ENCODE measurements around the gene RPS5.
A peak's percentile ranks its signal among the peaks of the same experiment; 100 is the strongest.

RPS5 gene

DNA sequence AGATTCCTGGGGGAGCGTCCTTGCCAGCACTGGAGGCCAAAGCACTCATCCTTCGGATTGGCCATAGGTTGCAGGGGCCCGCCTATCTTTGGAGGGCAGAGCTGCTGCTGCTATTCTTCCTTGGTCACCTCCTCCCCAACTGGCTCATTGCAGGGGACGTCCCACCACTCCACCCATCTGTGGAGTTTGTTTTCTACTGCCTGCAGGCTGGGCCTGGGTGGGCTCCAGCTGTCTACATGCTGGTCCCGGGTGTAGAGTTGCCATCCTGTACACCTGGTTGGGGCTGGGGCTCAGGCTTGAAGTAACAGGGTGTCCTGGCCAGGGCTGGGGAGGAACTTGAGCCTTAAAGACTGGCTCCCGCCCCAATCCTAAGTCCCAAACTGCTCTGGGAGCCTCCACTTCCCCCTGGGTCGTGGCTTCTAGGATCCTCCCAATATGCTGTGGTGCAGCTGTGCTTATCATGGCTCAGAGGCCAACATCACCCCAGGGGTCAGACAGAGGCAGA is 10.5 kb downstream of the RPS5 start:
- no peak overlapping the region for H3K4me3 ChIP-seq (replicated peaks; ENCODE audit: low read depth, low read length)
- no peak for DNase-seq (ENCODE audit: extremely low read depth, low read depth)
- TF ChIP-seq, protein P1, sequence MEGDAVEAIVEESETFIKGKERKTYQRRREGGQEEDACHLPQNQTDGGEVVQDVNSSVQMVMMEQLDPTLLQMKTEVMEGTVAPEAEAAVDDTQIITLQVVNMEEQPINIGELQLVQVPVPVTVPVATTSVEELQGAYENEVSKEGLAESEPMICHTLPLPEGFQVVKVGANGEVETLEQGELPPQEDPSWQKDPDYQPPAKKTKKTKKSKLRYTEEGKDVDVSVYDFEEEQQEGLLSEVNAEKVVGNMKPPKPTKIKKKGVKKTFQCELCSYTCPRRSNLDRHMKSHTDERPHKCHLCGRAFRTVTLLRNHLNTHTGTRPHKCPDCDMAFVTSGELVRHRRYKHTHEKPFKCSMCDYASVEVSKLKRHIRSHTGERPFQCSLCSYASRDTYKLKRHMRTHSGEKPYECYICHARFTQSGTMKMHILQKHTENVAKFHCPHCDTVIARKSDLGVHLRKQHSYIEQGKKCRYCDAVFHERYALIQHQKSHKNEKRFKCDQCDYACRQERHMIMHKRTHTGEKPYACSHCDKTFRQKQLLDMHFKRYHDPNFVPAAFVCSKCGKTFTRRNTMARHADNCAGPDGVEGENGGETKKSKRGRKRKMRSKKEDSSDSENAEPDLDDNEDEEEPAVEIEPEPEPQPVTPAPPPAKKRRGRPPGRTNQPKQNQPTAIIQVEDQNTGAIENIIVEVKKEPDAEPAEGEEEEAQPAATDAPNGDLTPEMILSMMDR (IDR thresholded peaks at IDR 0.05; ENCODE audit: low read depth, low read length, missing control alignments), result no peak

DNA sequence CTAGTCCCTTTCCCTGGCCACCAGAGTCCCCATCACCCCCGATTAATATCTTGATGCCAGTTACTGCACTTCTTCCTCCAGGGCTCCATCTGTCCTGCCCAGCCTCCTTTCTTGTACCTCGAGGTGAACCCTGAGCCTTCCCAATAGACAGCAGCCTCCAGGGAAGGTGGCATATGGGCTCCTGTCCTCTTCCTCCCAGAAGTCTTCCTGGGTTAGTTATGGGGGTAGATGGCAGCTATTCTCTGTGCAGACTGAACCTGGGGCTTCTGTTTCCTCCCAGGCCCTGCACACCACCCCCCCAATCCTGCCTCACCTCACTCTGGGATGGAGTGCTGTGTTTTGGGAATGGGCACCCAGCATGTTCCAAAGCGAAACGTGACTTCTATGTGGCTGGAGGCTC is 11.0 kb downstream of the RPS5 start:
- no peak for DNase-seq (ENCODE audit: extremely low read depth, low read depth)
- TF ChIP-seq, protein P1 (IDR thresholded peaks at IDR 0.05; ENCODE audit: low read depth, low read length, missing control alignments), result no peak
- H3K4me3 ChIP-seq (replicated peaks; ENCODE audit: low read depth, low read length), result no peak overlapping the region

DNA sequence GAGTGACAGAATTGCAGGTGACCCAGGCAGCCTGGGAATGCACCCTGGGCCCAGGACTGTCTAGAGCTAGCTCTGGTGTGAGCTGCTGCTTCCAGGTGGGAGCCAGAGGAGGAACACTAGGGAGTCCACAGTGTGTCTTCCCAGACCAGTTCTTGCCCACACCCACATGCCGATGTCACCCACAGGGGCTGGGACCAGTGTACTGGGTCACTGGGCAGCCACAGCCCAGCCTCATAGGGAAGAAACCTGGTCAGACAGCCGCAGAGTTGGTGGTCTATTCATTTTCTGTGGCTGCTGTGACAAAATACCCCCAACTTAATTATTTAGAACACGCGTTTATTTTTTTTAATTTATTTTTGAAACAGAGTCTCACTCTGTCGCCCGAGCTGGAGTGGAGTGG is 11.5 kb downstream of the RPS5 start:
- no peak for DNase-seq (ENCODE audit: extremely low read depth, low read depth)
- H3K4me3 ChIP-seq (replicated peaks; ENCODE audit: low read depth, low read length), result no peak overlapping the region
- TF ChIP-seq, protein P1 (IDR thresholded peaks at IDR 0.05; ENCODE audit: low read depth, low read length, missing control alignments), result no peak

DNA sequence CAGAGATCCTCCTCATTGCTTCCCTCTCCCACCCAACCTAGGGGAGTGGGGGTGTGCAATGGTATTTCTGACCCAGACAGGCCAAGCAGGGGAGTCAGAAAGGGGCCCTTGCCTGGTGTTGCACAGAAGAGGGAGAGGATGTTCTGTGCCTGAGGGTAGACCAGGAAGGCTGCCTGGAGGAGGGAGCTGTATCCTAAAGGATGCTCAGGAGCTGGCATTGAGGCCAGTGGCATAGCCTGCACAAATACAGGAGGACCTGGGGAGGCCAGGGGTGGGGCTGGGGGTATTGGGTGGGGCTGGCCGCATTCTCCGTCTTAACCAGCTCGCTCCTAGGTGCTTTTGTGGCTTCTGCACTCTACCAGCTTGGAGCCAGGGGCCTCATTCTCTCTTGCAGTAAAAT is 12.8 kb downstream of the RPS5 start:
- no peak for DNase-seq (ENCODE audit: extremely low read depth, low read depth)
- H3K4me3 ChIP-seq (replicated peaks; ENCODE audit: low read depth, low read length), result no peak overlapping the region
- TF ChIP-seq, protein P1 (IDR thresholded peaks at IDR 0.05; ENCODE audit: low read depth, low read length, missing control alignments), result no peak

DNA sequence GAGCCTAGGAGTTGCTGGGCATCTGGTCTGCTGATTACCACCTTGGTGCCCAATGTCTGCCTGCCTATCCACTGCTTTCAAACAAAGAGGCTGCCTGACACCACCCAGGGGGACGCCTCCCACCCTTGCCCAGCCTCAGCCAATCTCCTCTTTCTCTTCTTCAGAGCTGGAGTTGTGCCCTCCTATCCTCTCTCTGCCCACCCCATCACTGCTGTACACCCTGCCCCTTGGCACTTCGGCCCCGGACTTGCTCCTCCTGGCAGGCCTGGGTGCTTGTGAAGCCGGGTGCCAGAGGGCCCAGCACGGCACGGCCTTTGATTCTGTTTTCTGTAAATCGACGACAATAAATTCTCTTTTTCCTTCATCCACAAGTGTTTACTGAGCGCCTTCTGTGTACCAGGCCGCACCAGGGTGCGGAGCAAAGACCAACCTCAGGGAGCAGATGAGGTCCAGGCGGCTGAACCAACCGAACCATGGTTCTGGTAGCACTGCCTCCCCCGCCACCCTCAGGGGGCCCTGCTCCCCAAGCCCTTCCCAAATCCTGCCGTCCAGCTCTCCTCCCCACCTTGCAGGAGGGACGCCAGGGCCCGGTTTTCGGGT is 13.3 kb downstream of the RPS5 start:
- TF ChIP-seq, protein P1 (IDR thresholded peaks at IDR 0.05; ENCODE audit: low read depth, low read length, missing control alignments), result no peak
- DNase-seq (ENCODE audit: extremely low read depth, low read depth), result no peak
- peak overlapping the region; percentile 69 for H3K4me3 ChIP-seq (replicated peaks; ENCODE audit: low read depth, low read length)

DNA sequence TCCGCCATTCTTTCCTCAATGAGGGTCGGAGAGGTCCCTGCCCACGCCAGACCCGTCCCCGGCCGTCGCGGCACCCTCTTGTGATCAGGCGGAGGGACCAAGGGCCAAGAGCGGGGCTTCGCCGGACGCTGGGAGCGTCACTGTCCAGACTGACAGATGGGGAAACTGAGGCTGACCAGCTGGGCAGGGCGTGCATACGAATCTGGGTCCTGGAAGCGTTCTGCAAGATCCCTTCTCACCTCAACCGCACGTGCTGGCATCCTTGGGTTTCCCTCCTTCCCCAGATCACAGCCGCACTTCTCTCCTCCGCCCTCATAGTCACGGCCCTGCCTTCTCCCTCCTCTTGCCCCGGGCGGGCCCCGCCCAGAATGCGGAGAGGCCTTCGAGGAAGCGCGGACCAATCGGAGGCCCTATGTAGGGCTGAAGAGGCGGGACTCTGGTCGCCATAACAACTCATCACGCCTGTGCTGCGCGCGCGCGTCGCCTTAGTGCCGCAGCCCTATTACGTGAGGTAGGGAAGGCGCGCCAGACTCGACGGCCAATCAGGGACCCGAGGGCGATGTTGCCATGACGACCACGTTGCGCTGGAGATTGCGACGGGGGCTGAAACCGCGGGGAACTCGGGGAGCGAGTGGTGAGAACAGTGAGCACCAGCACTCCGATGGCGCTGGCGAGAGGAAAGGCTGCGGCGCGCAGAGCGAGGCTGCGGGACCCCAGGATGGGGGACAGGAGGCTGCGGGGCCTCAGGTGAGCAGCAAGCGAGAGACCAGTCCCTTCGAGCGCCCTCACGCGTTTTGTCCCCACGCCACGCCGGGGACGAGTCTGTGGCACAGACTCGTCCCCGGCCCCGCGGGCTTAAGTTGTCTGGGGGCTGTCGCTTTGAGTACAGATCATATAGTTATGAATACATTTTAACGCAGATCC is 14.1 kb downstream of the RPS5 start:
- TF ChIP-seq, protein P1 (IDR thresholded peaks at IDR 0.05; ENCODE audit: low read depth, low read length, missing control alignments), result no peak
- peak overlapping the region; percentile 69 for H3K4me3 ChIP-seq (replicated peaks; ENCODE audit: low read depth, low read length)
- peak; percentile 98 for DNase-seq (ENCODE audit: extremely low read depth, low read depth)

Measured in HFF-Myc (cell line).